Large intestine (tissue), 3 donors: ENCODE data around the gene PROX1. TPM values are rescaled to one million over a fixed set of nuclear protein-coding genes. Genes with fewer than 3 reads are reported as not detected.

ENCODE experiments used
- DNase-seq, 2 donors: peaks; one replicate each; pipeline versions ENCODE4 v3.0.0 to v3.0.0-alpha.2; 2013
- H3K27ac ChIP-seq: one replicate; pipeline ENCODE4 v1.5.1; 2013; ENCODE audit warnings: low read length
- H3K27me3 ChIP-seq: 2 replicates; pipeline ENCODE4 v1.6.1; 2013; ENCODE audit warnings: low read length; ENCODE audit not compliant: control insufficient read depth, insufficient read depth
- H3K36me3 ChIP-seq: 2 replicates; pipeline ENCODE4 v1.6.1; 2013; ENCODE audit warnings: low read length; ENCODE audit not compliant: control insufficient read depth, insufficient read depth
- H3K4me1 ChIP-seq: one replicate; pipeline ENCODE4 v1.6.1; 2013; ENCODE audit warnings: low read length; ENCODE audit not compliant: control insufficient read depth, insufficient read depth
- H3K4me3 ChIP-seq: one replicate; pipeline ENCODE4 v1.5.1; 2013; ENCODE audit warnings: low read length
- H3K9me3 ChIP-seq: one replicate; pipeline ENCODE4 v1.6.1; 2013; ENCODE audit warnings: mild to moderate bottlenecking, low read depth, low read length, moderate library complexity; ENCODE audit not compliant: control insufficient read depth
- WGBS: methylation state at CpG from one replicate; pipeline ENCODE4 v1.1.5; 2013; ENCODE audit warnings: low lambda C conversion rate; ENCODE audit not compliant: insufficient coverage; 5-methylcytosine and 5-hydroxymethylcytosine counted together
- polyA plus RNA-seq: library from polyadenylated mRNA; unstranded; fragments of 120-200 nt; gene quantifications from one replicate; pipeline ENCODE4 v1.2.1, GENCODE V29; 2013

The PROX1 gene
- polyA plus RNA-seq, 1 donor: 7.8 TPM

DNA sequence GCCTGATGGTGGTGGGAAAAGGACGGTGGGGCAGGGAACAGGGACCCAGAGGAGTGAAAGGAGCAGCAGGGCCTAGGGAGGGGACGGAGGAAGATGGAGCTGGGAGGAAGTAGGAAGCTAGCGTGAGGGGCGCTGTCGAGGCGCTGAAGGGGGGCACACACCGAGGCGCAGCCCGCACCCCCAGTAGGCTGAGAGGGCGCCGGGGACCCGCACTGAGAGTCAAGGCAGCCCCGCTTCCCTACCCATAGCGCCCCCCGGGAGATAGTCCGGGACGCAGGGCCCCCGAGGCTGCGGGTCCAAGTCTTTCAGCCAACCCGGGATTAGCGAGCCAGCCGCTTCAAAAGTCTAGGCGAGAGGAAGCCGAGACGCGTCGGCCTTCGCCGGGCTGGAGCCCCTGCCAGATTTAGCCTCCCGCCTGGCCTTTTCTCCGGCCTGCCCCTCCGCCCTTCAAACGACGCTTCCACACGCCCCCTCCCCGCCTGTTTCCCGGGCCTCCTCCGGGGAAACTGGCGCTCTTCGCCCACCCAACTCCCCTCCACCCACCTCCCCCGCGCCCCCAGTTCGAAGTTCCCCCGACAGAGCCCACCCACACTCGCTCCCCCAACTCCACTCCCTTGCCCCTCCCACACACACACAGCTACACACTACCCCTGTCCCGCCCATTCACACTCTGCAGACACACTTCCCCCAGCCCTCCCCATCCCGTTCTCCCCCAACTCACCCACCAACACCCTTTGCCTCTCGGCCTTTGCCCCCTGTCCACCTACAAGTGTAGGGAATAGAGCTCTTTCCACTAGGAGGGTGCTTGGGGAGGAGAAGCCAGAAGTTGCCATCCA, 7.8 kb upstream of the PROX1 start:
- Histone ChIP-seq H3K4me1 (peaks cover 14% of the 10 kb centered on the region), H3K4me3 (no peak overlapping the region), H3K27ac (no peak overlapping the region), H3K9me3 (peaks cover 11% of the 10 kb centered on the region), H3K36me3 (no peaks in the 10 kb centered on the region), H3K27me3 (peaks cover 74% of the 10 kb centered on the region)
- no peak for DNase-seq
- WGBS: no CpG with 5 or more reads among the region's 48 CpGs

DNA sequence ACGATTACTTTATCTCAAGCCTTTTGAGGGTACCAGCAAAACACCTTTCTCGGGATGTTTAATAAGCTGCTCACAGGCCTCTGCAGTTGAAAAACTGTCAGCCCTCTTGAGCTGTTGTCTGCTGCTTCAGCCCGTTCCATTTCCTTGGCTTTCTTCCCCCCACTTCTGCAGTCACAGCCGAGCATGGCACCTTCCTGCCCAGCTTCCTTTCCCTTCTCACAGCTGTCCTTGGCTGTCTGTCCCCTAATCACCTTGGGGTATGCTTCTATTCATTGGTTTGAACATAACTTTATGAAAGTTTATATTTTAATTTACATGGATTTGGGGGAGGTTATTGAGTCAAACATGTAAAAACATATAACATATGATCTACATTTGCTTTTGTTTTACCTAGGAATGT, 6.9 kb upstream of the PROX1 start:
- Histone ChIP-seq H3K4me3 (no peak overlapping the region), H3K9me3 (peaks cover 13% of the 10 kb centered on the region), H3K36me3 (no peaks in the 10 kb centered on the region), H3K27me3 (peaks cover 84% of the 10 kb centered on the region), H3K4me1 (peaks cover 20% of the 10 kb centered on the region), H3K27ac (no peak overlapping the region)
- 50% methylated on average over 2 of the region's 4 CpGs for WGBS
- no peak for DNase-seq

DNA sequence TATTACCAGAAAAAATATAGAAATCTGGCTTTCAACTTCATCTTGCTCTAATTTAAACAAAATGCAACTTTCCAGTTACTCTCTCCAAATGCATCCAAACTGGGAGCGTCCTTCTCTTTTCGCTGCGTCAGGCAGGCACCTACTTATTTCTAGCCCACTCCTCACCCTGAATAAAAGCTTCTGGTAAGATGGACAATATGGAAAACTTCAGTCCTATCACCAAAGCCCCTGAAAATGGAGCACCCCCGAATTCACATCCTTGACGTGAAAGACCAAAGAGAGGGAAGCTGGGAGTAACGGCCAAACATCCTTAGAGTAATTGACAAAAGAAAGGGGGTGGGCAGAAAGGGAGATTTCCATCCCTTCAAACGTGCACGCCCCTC, 5.5 kb upstream of the PROX1 start:
- Histone ChIP-seq H3K9me3 (peaks cover 13% of the 10 kb centered on the region), H3K4me1 (peaks cover 30% of the 10 kb centered on the region), H3K4me3 (no peak overlapping the region), H3K36me3 (no peaks in the 10 kb centered on the region), H3K27ac (no peak overlapping the region), H3K27me3 (peaks cover 94% of the 10 kb centered on the region)
- no CpG with 5 or more reads among the region's 8 CpGs for WGBS
- DNase-seq: no peak

DNA sequence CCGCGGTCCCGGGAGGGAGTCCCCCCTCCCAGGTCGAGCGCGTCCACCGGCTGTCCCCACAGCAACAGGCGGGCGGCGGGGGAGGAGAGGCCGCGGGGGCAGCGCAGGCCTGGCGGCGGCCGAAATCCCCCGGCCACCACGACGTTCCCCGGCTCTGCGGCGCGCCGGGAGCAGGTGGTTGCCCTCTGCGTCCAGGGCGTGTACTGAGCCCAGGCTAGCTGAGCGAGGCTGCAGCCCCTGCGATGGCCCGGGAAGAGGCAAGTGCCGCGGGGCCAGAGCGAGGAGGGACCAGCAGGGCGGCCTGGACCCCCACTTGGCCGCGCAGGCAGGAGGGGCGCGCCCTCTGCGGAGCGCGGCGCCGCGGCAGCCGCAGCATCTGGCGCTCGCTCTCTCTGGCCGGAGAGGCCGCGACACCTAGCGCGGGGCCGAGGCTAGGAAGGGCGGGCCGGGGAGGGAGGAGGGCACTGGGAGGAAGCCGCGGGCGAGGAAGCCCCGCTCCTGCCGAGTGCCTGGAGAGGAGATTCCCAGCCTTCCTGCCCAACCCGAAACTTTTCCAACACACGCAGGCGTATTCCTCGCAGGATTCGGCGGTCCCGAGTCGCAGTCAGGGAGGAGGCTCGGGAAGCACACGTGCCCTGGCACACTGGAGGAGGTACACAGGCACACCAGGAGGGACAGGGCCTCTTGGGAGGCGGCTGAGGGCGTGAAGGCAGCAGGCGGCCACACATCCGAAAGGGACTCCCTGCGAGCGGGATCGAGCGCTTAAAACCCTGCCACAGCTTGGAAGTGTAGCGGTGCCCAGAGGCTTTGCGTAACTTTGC, 4.9 kb upstream of the PROX1 start:
- Histone ChIP-seq H3K4me3 (peak overlapping the region; percentile 28), H3K36me3 (no peaks in the 10 kb centered on the region), H3K27me3 (peaks cover 89% of the 10 kb centered on the region), H3K9me3 (peaks cover 13% of the 10 kb centered on the region), H3K4me1 (peaks cover 30% of the 10 kb centered on the region), H3K27ac (no peak overlapping the region)
- no CpG with 5 or more reads among the region's 79 CpGs for WGBS
- DNase-seq: peak in 1 of 2 donors; percentile 42

DNA sequence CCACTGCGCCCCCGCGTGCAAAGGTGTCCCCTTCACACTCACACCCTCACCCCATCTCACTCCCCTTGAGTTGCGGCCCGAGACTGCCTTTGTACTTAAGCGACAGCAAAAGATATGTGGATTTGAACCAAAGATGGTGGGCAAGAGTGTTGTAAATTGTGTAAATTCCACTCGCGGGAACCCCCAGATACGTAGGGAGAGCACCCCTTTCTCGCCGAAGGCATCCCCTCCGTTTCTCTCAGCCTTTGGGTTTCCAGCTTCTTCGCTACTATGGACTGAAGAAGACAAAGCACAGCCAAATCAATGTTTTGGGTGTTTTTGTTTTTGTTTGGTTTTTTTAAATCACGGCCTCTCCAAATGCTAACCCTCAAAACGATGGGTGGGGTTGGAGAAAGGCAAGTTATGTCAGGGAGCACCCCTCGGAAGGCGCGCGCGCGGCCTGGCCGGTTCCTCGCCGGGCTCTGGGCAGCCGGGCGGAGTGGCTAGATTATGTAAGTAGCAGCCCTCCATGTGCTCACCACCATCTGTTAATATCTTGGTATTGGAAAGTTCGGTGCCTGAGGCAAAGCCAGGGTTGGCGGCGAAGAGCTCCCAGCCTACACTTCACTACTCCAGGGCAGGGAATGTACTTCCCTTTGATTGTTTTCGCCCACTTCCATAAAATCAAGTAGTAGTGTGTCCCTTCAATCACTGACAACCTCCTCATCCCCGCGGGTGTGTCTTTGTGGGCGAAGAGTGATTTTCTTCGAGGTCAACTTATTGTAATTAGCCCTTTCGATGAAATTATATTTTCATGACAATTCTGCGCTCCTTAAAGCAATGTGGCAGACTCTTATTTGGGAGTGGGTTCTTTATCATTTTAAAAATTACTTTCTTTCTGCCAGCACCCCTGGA, 4.0 kb upstream of the PROX1 start:
- DNase-seq: no peak
- WGBS: 40% methylated on average over 2 of the region's 36 CpGs
- peaks cover 13% of the 10 kb centered on the region for H3K9me3 ChIP-seq
- H3K27me3 ChIP-seq: peaks cover 86% of the 10 kb centered on the region
- peak overlapping the region; percentile 28 for H3K4me3 ChIP-seq
- no peak overlapping the region for H3K27ac ChIP-seq
- H3K4me1 ChIP-seq: peaks cover 30% of the 10 kb centered on the region
- no peaks in the 10 kb centered on the region for H3K36me3 ChIP-seq

DNA sequence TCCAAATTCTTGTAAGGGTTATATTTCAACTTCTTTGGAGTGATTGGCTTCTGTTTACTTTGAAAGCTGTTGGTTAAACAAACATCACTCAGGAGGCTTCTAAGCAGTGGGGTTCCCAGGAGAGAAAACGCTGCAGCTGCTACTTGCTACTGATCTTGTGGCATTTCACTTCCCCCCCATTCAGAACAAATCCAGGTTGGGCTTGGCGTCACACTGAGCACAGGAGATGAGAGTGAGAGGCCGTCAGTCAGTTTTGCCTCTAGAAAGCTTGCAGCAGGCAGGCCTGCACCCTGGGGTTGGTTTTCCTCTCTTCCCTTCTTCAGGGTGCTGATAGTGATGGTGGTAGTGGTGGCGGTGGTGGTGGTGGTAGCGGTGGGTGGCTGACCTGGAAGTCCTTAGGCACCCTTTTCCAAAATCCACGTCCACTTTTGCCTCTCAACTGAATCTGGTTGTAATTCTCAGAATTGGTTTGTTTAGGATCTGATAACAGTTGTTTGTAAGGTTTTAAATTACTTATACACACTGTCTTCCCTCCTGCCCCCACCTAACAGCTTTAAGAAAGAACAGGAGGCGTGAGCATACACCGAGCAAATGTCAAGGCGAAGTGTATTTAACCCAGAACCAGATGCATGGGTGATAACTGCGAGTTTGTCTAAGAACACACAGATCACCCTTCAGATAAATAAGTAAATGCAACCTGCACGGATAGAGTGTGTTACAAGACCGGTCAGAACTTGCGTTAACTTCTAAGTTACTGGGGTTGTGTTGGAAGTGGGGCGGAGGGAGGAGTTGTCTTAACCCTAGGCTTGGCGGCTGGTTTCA, 3.2 kb upstream of the PROX1 start:
- DNase-seq: peak in 1 of 2 donors; percentile 10
- Histone ChIP-seq H3K4me3 (no peak overlapping the region), H3K27me3 (peaks cover 86% of the 10 kb centered on the region), H3K9me3 (peaks cover 13% of the 10 kb centered on the region), H3K27ac (no peak overlapping the region), H3K4me1 (peaks cover 31% of the 10 kb centered on the region), H3K36me3 (no peaks in the 10 kb centered on the region)
- WGBS: no CpG with 5 or more reads among the region's 15 CpGs

DNA sequence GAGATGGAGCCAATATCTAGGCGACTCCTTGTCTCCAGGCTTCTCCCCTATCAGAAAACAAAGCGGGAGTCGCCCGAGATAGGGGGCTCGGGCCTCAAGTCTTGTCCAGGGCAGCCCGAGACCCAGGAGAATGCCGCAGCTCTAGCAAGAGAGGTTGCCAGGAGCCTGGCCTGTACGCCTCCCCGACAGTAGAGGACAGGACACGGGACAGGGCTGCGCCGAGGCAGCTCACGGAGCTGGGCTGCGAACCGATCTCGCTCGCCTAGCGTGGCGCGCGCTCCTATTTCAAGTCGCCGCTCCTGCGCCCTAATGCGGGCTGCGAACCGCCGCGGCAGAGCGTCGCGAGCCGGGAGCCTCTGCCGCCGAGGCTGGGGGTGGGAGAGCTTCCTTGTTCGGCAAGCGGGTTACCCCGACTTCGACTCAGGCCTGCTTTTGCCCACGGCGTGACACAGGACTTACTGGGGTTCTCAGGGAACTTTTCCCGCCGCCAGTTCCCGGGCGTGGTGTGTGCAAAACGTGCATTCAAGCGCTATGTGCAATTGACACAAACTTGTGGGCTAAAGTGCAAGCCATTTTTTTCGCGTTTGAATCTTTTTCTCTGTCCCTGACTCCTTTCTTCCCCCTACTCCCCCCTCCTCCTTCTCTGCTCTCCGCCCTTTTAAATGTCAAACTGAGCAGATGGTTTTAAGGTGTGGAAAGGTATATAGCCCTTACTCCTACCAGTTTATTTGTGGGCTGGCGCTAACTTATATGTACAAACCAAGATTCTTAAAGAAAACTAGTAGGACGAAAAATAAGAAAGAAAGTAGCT, 2.4 kb upstream of the PROX1 start:
- Histone ChIP-seq H3K4me1 (peaks cover 30% of the 10 kb centered on the region), H3K36me3 (no peaks in the 10 kb centered on the region), H3K27ac (no peak overlapping the region), H3K27me3 (peaks cover 84% of the 10 kb centered on the region), H3K4me3 (peak overlapping the region; percentile 14), H3K9me3 (peaks cover 9% of the 10 kb centered on the region)
- peak in 1 of 2 donors; percentile 50 for DNase-seq
- WGBS: 0% methylated on average over 5 of the region's 52 CpGs

DNA sequence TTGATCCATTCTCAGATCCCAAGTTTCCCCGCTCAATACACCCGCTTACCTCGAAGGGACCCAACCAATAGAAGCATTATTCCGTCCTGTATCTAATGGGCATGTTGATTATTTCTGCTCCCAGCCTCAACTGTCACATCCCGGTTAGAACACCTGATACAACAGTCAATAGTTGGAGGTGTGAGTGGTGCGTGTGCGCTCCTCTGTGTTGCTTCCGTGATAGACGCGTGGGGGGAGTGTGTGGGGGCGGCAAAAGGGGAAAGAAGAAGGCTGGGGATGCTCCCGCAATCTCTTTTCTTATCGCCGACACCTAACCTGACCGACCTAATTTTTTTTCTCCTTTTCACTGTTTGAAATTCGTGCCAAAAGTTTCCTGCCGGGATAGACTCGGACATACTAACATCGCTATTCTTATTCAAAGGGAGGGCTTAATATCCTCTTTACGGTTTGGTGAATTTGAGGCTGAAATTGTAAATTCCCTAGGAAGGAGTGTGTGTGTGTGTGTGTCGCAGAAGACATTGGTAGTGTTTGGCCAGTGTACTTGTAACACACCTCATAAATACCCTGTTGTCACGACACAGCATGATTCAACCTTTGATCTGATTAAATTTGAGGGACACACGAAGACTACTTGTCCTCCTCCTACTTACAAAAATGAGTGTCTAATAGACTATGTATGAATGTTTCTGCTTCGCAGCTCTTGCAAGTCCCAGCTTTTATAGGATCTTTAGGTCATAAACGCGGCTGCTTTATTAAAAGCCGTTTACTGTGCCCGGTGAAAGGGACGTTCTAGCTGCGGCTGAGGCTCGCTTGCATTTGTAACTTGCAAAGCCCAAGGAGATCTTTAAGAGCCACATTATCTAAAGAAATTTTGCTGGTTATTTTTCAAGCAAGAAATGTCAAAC, 1.5 kb upstream of the PROX1 start:
- 10% methylated on average over 8 of the region's 31 CpGs for WGBS
- H3K4me3 ChIP-seq: no peak overlapping the region
- no peak overlapping the region for H3K27ac ChIP-seq
- no peaks in the 10 kb centered on the region for H3K36me3 ChIP-seq
- H3K4me1 ChIP-seq: peaks cover 30% of the 10 kb centered on the region
- DNase-seq: peak in 1 of 2 donors; percentile 50
- H3K27me3 ChIP-seq: peaks cover 78% of the 10 kb centered on the region
- peaks cover 9% of the 10 kb centered on the region for H3K9me3 ChIP-seq
